OCI-LY7 (cell line): ENCODE measurements around the gene SPON1. TPM values are rescaled to one million over a fixed set of nuclear protein-coding genes. Genes with fewer than 3 reads are reported as not detected.

Experiments used
- BruUV-seq: library from RNA; stranded (reverse); fragments of 400-500 nt; replicated peaks from 2 replicates; lab custom pipeline; 2021; lab: Mats Ljungman, UMichigan
- CTCF ChIA-PET: fragments of 300-600 bp; sonication (Branson Sonifier 250); formaldehyde crosslinking; loops from one replicate; lab custom pipeline; 2022; ENCODE audit warnings: antibody characterized with exemption; ENCODE audit not compliant: unreplicated experiment; lab: Charles Lee
- POLR2A ChIA-PET: fragments of 300-600 bp; sonication (Branson Sonifier 250); formaldehyde crosslinking; loops from one replicate; lab custom pipeline; 2022; ENCODE audit warnings: antibody characterized with exemption; lab: Charles Lee
- DNase-seq: peaks from one replicate; pipeline ENCODE4 v3.0.0-alpha.2; 2015; ENCODE audit warnings: low spot score
- H2AFZ ChIP-seq: fragments of 200-600 bp; sonication (generic), shearing (Covaris generic); 2 replicates; pipeline ENCODE4 v1.6.1; 2014; ENCODE audit warnings: mild to moderate bottlenecking, antibody characterized with exemption, low read length, moderate library complexity
- H3K27ac ChIP-seq: fragments of 200-600 bp; sonication (generic); 2 replicates; pipeline ENCODE4 v1.5.1; 2014; ENCODE audit warnings: mixed run types, low read depth, mild to moderate bottlenecking, moderate library complexity, low read length, inconsistent platforms; ENCODE audit not compliant: poor library complexity, severe bottlenecking
- H3K36me3 ChIP-seq: fragments of 200-600 bp; sonication (generic); 2 replicates; pipeline ENCODE4 v1.6.1; 2014; ENCODE audit warnings: mild to moderate bottlenecking, antibody characterized with exemption, low read length, moderate library complexity, mixed read lengths; ENCODE audit not compliant: insufficient read depth
- H3K4me1 ChIP-seq: fragments of 200-600 bp; sonication (generic); 2 replicates; pipeline ENCODE4 v1.5.1; 2014; ENCODE audit warnings: mild to moderate bottlenecking, low read length; ENCODE audit not compliant: insufficient read depth, poor library complexity, severe bottlenecking
- H3K4me2 ChIP-seq: fragments of 200-600 bp; sonication (generic); 2 replicates; pipeline ENCODE4 v1.6.1; 2014; ENCODE audit warnings: mild to moderate bottlenecking, low read length
- H3K4me3 ChIP-seq: fragments of 200-600 bp; sonication (generic); 2 replicates; pipeline ENCODE4 v1.5.1; 2014; ENCODE audit warnings: mild to moderate bottlenecking, low read depth, low read length; ENCODE audit not compliant: poor library complexity, severe bottlenecking
- H3K79me2 ChIP-seq: fragments of 200-600 bp; sonication (generic); 2 replicates; pipeline ENCODE4 v1.6.1; 2016; ENCODE audit warnings: low read depth, mild to moderate bottlenecking, low read length, moderate library complexity, mixed read lengths; ENCODE audit not compliant: insufficient read depth
- H3K9me2 ChIP-seq: fragments of 200-600 bp; sonication (generic); 2 replicates; pipeline ENCODE4 v1.6.1; 2016; ENCODE audit warnings: mild to moderate bottlenecking, low read length, mixed read lengths; ENCODE audit not compliant: insufficient read depth
- H3K9me3 ChIP-seq: fragments of 200-600 bp; sonication (generic); 2 replicates; pipeline ENCODE4 v1.6.1; 2014; ENCODE audit warnings: mild to moderate bottlenecking, mixed run types, low read length, mixed read lengths
- H4K20me1 ChIP-seq: fragments of 200-600 bp; sonication (generic); 2 replicates; pipeline ENCODE4 v1.6.1; 2014; ENCODE audit warnings: mild to moderate bottlenecking, antibody characterized with exemption, low read length, moderate library complexity, mixed read lengths; ENCODE audit not compliant: insufficient read depth
- CTCF ChIP-seq: fragments of 200-600 bp; sonication (generic); conservative IDR thresholded peaks from 2 replicates; pipeline ENCODE4 v1.5.1; 2014; ENCODE audit warnings: mild to moderate bottlenecking, antibody characterized with exemption, low read length, moderate library complexity, mixed read lengths
- EZH2phosphoT487 ChIP-seq: fragments of 200-600 bp; sonication (generic); IDR thresholded peaks from 2 replicates; pipeline ENCODE4 v1.6.1; 2018; ENCODE audit warnings: low read depth, borderline replicate concordance, mild to moderate bottlenecking, mixed run types, antibody characterized with exemption, low read length, moderate library complexity, mixed read lengths
- intact Hi-C: fragments of 100-400 bp; cut with micrococcal nuclease; formaldehyde crosslinking; loops from one replicate; pipeline ENCODE4 v1.10.0; 2022; ENCODE audit not compliant: unreplicated experiment
- total RNA-seq, 2 experiments: library from RNA; depleted of rRNA in 1 of 2; stranded (reverse); fragments of >200 nt in 1 of 2; shearing (Covaris generic) in 1 of 2; gene quantifications; 2 replicates each; pipeline ENCODE4 v1.2.3, GENCODE V29; 2014 to 2022

The SPON1 gene
- total RNA-seq, 2 experiments from 2014 or later = 0.38 TPM; not detected in 1

- POLR2A ChIA-PET = no interaction called here
- no peak for DNase-seq
- Histone ChIP-seq H2AFZ (no peak overlapping the region), H3K27ac (no peak overlapping the region), H3K4me3 (no peak overlapping the region), H3K9me2 (no peaks in the 10 kb centered on the region), H4K20me1 (no peaks in the 10 kb centered on the region), H3K36me3 (no peaks in the 10 kb centered on the region), H3K4me1 (no peaks in the 10 kb centered on the region), H3K79me2 (no peaks in the 10 kb centered on the region), H3K9me3 (no peaks in the 10 kb centered on the region), H3K4me2 (no peak overlapping the region)
- no peak for TF ChIP-seq EZH2phosphoT487
- TF ChIP-seq CTCF = no peak
- CTCF ChIA-PET = no interaction called here
- intact Hi-C loops = no loop called here
- BruUV-seq = no TSS peak
Observed at GRCh38 chr11:14309425-14310192, 347.1 kb downstream of the SPON1 start.

GRCh38 chr11:14310679-14311078, 348.2 kb downstream of the SPON1 start:
- H3K4me2 ChIP-seq = no peak overlapping the region
- H4K20me1 ChIP-seq = no peaks in the 10 kb centered on the region
- TF ChIP-seq CTCF = no peak
- TF ChIP-seq EZH2phosphoT487 = no peak
- no peaks in the 10 kb centered on the region for H3K4me1 ChIP-seq
- no peaks in the 10 kb centered on the region for H3K9me3 ChIP-seq
- intact Hi-C loops = no loop called here
- no peaks in the 10 kb centered on the region for H3K9me2 ChIP-seq
- no peaks in the 10 kb centered on the region for H3K36me3 ChIP-seq
- H2AFZ ChIP-seq = no peak overlapping the region
- no peak overlapping the region for H3K4me3 ChIP-seq
- POLR2A ChIA-PET = no interaction called here
- DNase-seq = no peak
- no peak overlapping the region for H3K27ac ChIP-seq
- H3K79me2 ChIP-seq = no peaks in the 10 kb centered on the region
- CTCF ChIA-PET = no interaction called here
- BruUV-seq = no TSS peak

DNA sequence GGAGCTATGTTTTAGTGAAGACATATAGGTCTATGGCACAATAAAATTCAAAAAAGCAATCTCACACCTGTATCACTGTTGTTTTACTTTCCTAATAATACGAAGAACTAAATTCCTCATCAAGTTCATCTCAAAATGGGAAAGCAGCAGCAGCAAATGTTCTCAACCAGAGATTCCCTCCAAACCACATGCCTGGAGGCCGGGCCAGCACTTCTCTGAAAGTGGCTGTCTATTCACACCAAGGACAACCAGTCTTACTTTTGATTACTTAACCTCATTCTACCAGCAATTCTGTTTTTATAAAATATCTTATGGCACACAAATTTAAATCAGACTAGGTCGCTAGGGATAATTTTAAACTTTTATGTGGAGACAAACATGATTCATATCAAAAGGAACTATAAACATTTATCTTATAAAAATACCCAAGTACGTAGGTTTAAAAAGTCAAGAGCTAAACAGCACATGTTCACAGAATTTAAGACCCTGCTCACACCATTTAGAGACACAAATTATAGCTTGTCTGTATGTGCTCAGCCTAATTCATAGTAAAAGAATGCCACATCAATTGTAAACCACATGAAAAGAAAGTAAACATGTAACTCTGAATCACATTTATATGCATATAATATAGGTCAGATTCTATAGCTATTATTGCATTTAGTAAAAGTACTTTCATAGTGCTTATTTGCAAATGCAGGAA, 350.4 kb downstream of the SPON1 start:
- Histone ChIP-seq H4K20me1 (no peaks in the 10 kb centered on the region), H3K4me1 (no peaks in the 10 kb centered on the region), H2AFZ (no peak overlapping the region), H3K4me2 (no peak overlapping the region), H3K9me3 (no peaks in the 10 kb centered on the region), H3K79me2 (no peaks in the 10 kb centered on the region), H3K4me3 (no peak overlapping the region), H3K27ac (no peak overlapping the region), H3K9me2 (no peaks in the 10 kb centered on the region), H3K36me3 (no peaks in the 10 kb centered on the region)
- no peak for DNase-seq
- TF ChIP-seq EZH2phosphoT487 (no peak), CTCF (no peak)
- ChIA-PET POLR2A (interaction anchor here (0.6 to 1.1 kb wide), 2 partner anchors 179 to 248 kb away, joined by 3 read pairs; no protein-coding TSS in a partner anchor), CTCF (no interaction called here)
- no TSS peak for BruUV-seq
- intact Hi-C loops = no loop called here
